ENCODE measurements around the gene SLC1A2.

SLC1A2 gene

GRCh38 chr11:35413598-35413997 is 5.8 kb downstream of the SLC1A2 start:
- no peak for DNase-seq (ENCODE audit: low read depth)

GRCh38 chr11:35412285-35412684 is 7.1 kb downstream of the SLC1A2 start:
- DNase-seq (ENCODE audit: low read depth): no peak

GRCh38 chr11:35407041-35407440 is 12.3 kb downstream of the SLC1A2 start:
- DNase-seq (ENCODE audit: low read depth): no peak

GRCh38 chr11:35404388-35404775 is 15.0 kb downstream of the SLC1A2 start:
- DNase-seq (ENCODE audit: low read depth): no peak

- no peak for DNase-seq (ENCODE audit: low read depth)
These were observed 15.5 kb downstream of the SLC1A2 start for GRCh38 chr11:35403765-35404387.

GRCh38 chr11:35402751-35403660 is 16.4 kb downstream of the SLC1A2 start:
- no peak for DNase-seq (ENCODE audit: low read depth)

GRCh38 chr11:35398881-35399280 is 20.5 kb downstream of the SLC1A2 start:
- DNase-seq (ENCODE audit: low read depth): no peak

GRCh38 chr11:35394941-35395340 is 24.4 kb downstream of the SLC1A2 start:
- DNase-seq (ENCODE audit: low read depth): no peak

GRCh38 chr11:35393098-35393497 is 26.3 kb downstream of the SLC1A2 start:
- DNase-seq (ENCODE audit: low read depth): no peak

- DNase-seq (ENCODE audit: low read depth): peak; percentile 68
These were observed 27.3 kb downstream of the SLC1A2 start for GRCh38 chr11:35391922-35392688.

- peak; percentile 60 for DNase-seq (ENCODE audit: low read depth)
These were observed 28.3 kb downstream of the SLC1A2 start for GRCh38 chr11:35390737-35391682.

GRCh38 chr11:35389897-35390465 is 29.4 kb downstream of the SLC1A2 start:
- DNase-seq (ENCODE audit: low read depth): no peak

GRCh38 chr11:35389112-35389511 is 30.2 kb downstream of the SLC1A2 start:
- no peak for DNase-seq (ENCODE audit: low read depth)

GRCh38 chr11:35388061-35388460 is 31.3 kb downstream of the SLC1A2 start:
- DNase-seq (ENCODE audit: low read depth): no peak

- DNase-seq (ENCODE audit: low read depth): peak; percentile 31
These were observed 32.0 kb downstream of the SLC1A2 start for GRCh38 chr11:35387111-35387982.

- no peak for DNase-seq (ENCODE audit: low read depth)
These were observed 35.4 kb downstream of the SLC1A2 start for GRCh38 chr11:35383953-35384352.

GRCh38 chr11:35381709-35382322 is 37.5 kb downstream of the SLC1A2 start:
- no peak for DNase-seq (ENCODE audit: low read depth)

- DNase-seq (ENCODE audit: low read depth): no peak
These were observed 38.8 kb downstream of the SLC1A2 start for GRCh38 chr11:35380603-35381002.

GRCh38 chr11:35377262-35377661 is 42.1 kb downstream of the SLC1A2 start:
- no peak for DNase-seq (ENCODE audit: low read depth)

- no peak for DNase-seq (ENCODE audit: low read depth)
These were observed 42.7 kb downstream of the SLC1A2 start for GRCh38 chr11:35376613-35377012.
